Gastrocnemius medialis (tissue), 4 donors: Measurements from ENCODE around the gene FAM227B.

Source experiments
- POLR2A ChIP-seq, 2 donors: fragments of 450-650 bp; IDR thresholded peaks; one replicate each; pipeline ENCODE4 v1.6.1; 2017; ENCODE audit warnings: antibody characterized with exemption in 2 of 2, mild to moderate bottlenecking in 2 of 2, moderate library complexity in 2 of 2
- TF ChIP-seq, protein P1 (sequence below), 5 experiments: fragments of 450-650 bp in 3 of 5; fragments of 200-600 bp in 2 of 5; sonication (generic) in 2 of 5; IDR thresholded peaks in 4 of 5; conservative IDR thresholded peaks in 1 of 5; 1 replicate in 4 of 5; 2 replicates in 1 of 5; pipeline ENCODE4 v1.5.1; 2016 to 2019; ENCODE audit warnings: antibody characterized with exemption in 5 of 5, mild to moderate bottlenecking in 3 of 5, moderate library complexity in 3 of 5

DNA sequence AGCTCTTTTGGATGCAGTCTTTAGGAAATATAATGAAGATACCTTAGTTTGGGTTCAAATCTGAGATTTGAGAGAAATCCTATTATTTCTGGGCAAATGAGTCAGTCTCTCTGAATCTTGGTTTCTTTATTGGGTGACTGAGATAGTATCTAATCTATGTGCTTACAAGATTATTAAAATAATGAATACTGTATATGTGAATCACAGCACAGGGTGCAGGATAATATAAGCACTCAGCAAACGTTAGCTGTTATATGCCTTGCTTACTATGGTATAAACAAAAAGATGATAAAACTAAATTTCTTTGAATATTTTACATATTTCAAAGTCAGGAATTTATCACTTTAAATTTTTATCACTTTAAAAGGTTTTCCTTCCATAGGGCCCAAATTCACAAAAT is 168.0 kb downstream of the FAM227B start:
- TF ChIP-seq, protein P1, sequence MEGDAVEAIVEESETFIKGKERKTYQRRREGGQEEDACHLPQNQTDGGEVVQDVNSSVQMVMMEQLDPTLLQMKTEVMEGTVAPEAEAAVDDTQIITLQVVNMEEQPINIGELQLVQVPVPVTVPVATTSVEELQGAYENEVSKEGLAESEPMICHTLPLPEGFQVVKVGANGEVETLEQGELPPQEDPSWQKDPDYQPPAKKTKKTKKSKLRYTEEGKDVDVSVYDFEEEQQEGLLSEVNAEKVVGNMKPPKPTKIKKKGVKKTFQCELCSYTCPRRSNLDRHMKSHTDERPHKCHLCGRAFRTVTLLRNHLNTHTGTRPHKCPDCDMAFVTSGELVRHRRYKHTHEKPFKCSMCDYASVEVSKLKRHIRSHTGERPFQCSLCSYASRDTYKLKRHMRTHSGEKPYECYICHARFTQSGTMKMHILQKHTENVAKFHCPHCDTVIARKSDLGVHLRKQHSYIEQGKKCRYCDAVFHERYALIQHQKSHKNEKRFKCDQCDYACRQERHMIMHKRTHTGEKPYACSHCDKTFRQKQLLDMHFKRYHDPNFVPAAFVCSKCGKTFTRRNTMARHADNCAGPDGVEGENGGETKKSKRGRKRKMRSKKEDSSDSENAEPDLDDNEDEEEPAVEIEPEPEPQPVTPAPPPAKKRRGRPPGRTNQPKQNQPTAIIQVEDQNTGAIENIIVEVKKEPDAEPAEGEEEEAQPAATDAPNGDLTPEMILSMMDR (IDR thresholded peaks at IDR 0.05 in 4 of 5, conservative IDR thresholded peaks at IDR 0.05 in 1 of 5): no peak
- TF ChIP-seq POLR2A (IDR thresholded peaks at IDR 0.05): no peak
